HG03342 (cell line): Measurements from ENCODE around the gene DOCK3.

Experiments
- ATAC-seq: cut with Tn5 transposase; IDR thresholded peaks from one replicate; pipeline ENCODE4 v1.9.1; 2021; ENCODE audit warnings: mild to moderate bottlenecking, moderate library complexity; ENCODE audit not compliant: unreplicated experiment

DOCK3 gene

GRCh38 chr3:50674349-50675178 is at the start of gene DOCK3:
Gene DOCK3 (plus strand): TSS chr3:50674927. CDS start chr3:50675264, 337 bp downstream.
- ATAC-seq: no peak

GRCh38 chr3:50625231-50626182 is 49.2 kb upstream of the DOCK3 start:
- ATAC-seq: no peak

GRCh38 chr3:50626401-50626800 is 48.3 kb upstream of the DOCK3 start:
- no peak for ATAC-seq

GRCh38 chr3:50627407-50628051 is 47.2 kb upstream of the DOCK3 start:
- ATAC-seq: no peak

- ATAC-seq: no peak
Observed at GRCh38 chr3:50628601-50629000, 46.1 kb upstream of the DOCK3 start.

GRCh38 chr3:50630394-50630793 is 44.3 kb upstream of the DOCK3 start:
- no peak for ATAC-seq

- ATAC-seq: no peak
Observed at GRCh38 chr3:50630877-50631276, 43.9 kb upstream of the DOCK3 start.

GRCh38 chr3:50632450-50632849 is 42.3 kb upstream of the DOCK3 start:
- no peak for ATAC-seq

GRCh38 chr3:50633230-50633790 is 41.4 kb upstream of the DOCK3 start:
- no peak for ATAC-seq

GRCh38 chr3:50635066-50635465 is 39.7 kb upstream of the DOCK3 start:
- ATAC-seq: no peak

- no peak for ATAC-seq
Observed at GRCh38 chr3:50637011-50637410, 37.7 kb upstream of the DOCK3 start.

- ATAC-seq: no peak
Observed at GRCh38 chr3:50637945-50638344, 36.8 kb upstream of the DOCK3 start.

GRCh38 chr3:50639055-50639494 is 35.7 kb upstream of the DOCK3 start:
- no peak for ATAC-seq

- no peak for ATAC-seq
Observed at GRCh38 chr3:50642382-50642781, 32.3 kb upstream of the DOCK3 start.

GRCh38 chr3:50644561-50644960 is 30.2 kb upstream of the DOCK3 start:
- no peak for ATAC-seq

GRCh38 chr3:50645378-50645777 is 29.3 kb upstream of the DOCK3 start:
- no peak for ATAC-seq

GRCh38 chr3:50648313-50648712 is 26.4 kb upstream of the DOCK3 start:
- ATAC-seq: no peak

- no peak for ATAC-seq
Observed at GRCh38 chr3:50648944-50649343, 25.8 kb upstream of the DOCK3 start.

- no peak for ATAC-seq
Observed at GRCh38 chr3:50649451-50649931, 25.2 kb upstream of the DOCK3 start.

- ATAC-seq: no peak
Observed at GRCh38 chr3:50650018-50650417, 24.7 kb upstream of the DOCK3 start.

- no peak for ATAC-seq
Observed at GRCh38 chr3:50651445-50651844, 23.3 kb upstream of the DOCK3 start.
